Frontal cortex (tissue), 1 donor: ENCODE measurements around the gene PLD2. TPM values are rescaled to one million over a fixed set of nuclear protein-coding genes. Genes with fewer than 3 reads are reported as not detected.

Experiments used
- total RNA-seq: library from RNA; depleted of rRNA; stranded (reverse); fragments of >200 nt; gene quantifications from one replicate; pipeline ENCODE4 v1.2.3, GENCODE V29; 2014

PLD2 gene
- total RNA-seq, 1 donor from 2014 or later, result 8.6 TPM

Other genes with a start within 250 kb of the PLD2 start
- not detected for gene GGT6, start 246.6 kb upstream of the PLD2 start, total RNA-seq
- 4.1 TPM for gene SMTNL2, start 222.6 kb upstream of the PLD2 start, total RNA-seq
- gene ALOX15, start 165.5 kb upstream of the PLD2 start, total RNA-seq, result not detected
- 24.5 TPM for gene PELP1, start 103.0 kb upstream of the PLD2 start, total RNA-seq
- gene ARRB2, start 96.5 kb upstream of the PLD2 start, total RNA-seq, result 16.3 TPM
- gene MED11, start 75.7 kb upstream of the PLD2 start, total RNA-seq, result 6.1 TPM
- not detected for gene ZMYND15, start 67.3 kb upstream of the PLD2 start, total RNA-seq
- gene CXCL16, start 67.2 kb upstream of the PLD2 start, total RNA-seq, result under 0.01 TPM
- not detected for gene TM4SF5, start 35.3 kb upstream of the PLD2 start, total RNA-seq
- gene VMO1, start 20.8 kb upstream of the PLD2 start, total RNA-seq, result 1.2 TPM
- gene GLTPD2, start 18.2 kb upstream of the PLD2 start, total RNA-seq, result not detected
- gene PSMB6, start 11.0 kb upstream of the PLD2 start, total RNA-seq, result 73.4 TPM
- 15.9 TPM for gene MINK1, start 26.2 kb downstream of the PLD2 start, total RNA-seq
- gene C17orf107, start 92.4 kb downstream of the PLD2 start, total RNA-seq, result 2.4 TPM
- gene CHRNE, start 95.9 kb downstream of the PLD2 start, total RNA-seq, result 0.82 TPM
- gene GP1BA, start 125.1 kb downstream of the PLD2 start, total RNA-seq, result not detected
- gene SLC25A11, start 132.9 kb downstream of the PLD2 start, total RNA-seq, result 59.1 TPM
- gene RNF167, start 133.1 kb downstream of the PLD2 start, total RNA-seq, result 13.0 TPM
- gene PFN1, start 141.4 kb downstream of the PLD2 start, total RNA-seq, result 69.3 TPM
- gene ENO3, start 144.0 kb downstream of the PLD2 start, total RNA-seq, result 0.82 TPM
- 27.7 TPM for gene SPAG7, start 160.7 kb downstream of the PLD2 start, total RNA-seq
- 3.3 TPM for gene CAMTA2, start 180.5 kb downstream of the PLD2 start, total RNA-seq
- gene INCA1, start 190.4 kb downstream of the PLD2 start, total RNA-seq, result not detected
- 10.2 TPM for gene KIF1C, start 190.8 kb downstream of the PLD2 start, total RNA-seq
- gene SLC52A1, start 228.3 kb downstream of the PLD2 start, total RNA-seq, result not detected